Spleen (tissue), 7 donors: ENCODE measurements around the gene PAN2.

ENCODE experiments used
- POLR2A ChIP-seq, 3 donors: fragments of 450-650 bp; IDR thresholded peaks; one replicate each; pipeline ENCODE4 v1.5.1; 2017; ENCODE audit warnings: antibody characterized with exemption in 3 of 3, mild to moderate bottlenecking in 1 of 3
- TF ChIP-seq, protein P1 (sequence below), 11 experiments: fragments of 200-600 bp in 7 of 11; fragments of 450-650 bp in 4 of 11; sonication (generic) in 4 of 11; IDR thresholded peaks in 8 of 11; conservative IDR thresholded peaks in 3 of 11; 1 replicate in 7 of 11; 2 replicates in 4 of 11; pipeline versions ENCODE4 v1.4.0 to v1.8.0; 2016 to 2021; ENCODE audit warnings: antibody characterized with exemption in 11 of 11, inconsistent platforms in 4 of 11, mild to moderate bottlenecking in 1 of 11
- donor health status: DM: no; HTN: no; CAD: no; lungs with moderate emphysema.
- donor health status: DM: no; HTN: no; CAD: no.
- donor health status: DM: no; HTN: no; CAD: no.

DNA sequence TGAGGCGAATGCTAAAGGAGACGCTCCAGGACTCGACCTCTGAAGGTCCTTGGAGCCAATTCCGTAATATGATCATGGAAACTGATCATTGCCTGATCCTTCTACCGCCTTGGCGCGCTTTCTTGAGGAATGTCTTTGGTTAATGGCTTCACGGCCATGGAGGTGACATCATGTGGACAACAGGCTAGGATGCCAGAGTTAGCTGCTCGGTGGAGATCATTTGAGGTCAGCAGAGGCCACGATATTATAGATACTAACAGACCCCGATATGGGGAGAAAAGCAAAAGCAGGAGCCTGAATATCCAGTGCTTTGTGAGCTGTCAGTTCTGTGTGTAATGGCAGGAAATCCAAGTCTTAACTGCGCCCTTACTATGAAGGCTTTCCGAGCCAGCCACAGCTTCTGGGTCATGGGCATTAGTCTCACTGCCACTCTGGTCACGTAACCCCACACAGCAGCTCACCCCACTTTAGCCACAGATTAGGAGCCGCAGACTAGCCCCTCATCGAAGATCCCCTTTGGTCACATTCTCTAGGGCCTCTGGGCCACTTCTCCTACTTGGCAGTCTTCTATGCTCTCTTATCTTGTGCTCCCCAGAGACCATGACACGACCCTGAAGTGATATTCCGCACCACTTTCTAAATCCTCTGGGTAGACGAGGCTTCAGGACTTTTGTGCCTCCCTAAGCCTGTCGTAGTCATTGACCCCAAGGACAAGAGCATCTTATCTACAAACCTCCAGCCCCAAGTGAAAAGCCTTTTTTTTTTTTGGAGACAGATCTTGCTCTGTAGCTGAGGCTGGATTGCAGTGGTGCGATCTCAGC, 32.9 kb downstream of the PAN2 start:
- TF ChIP-seq, protein P1, sequence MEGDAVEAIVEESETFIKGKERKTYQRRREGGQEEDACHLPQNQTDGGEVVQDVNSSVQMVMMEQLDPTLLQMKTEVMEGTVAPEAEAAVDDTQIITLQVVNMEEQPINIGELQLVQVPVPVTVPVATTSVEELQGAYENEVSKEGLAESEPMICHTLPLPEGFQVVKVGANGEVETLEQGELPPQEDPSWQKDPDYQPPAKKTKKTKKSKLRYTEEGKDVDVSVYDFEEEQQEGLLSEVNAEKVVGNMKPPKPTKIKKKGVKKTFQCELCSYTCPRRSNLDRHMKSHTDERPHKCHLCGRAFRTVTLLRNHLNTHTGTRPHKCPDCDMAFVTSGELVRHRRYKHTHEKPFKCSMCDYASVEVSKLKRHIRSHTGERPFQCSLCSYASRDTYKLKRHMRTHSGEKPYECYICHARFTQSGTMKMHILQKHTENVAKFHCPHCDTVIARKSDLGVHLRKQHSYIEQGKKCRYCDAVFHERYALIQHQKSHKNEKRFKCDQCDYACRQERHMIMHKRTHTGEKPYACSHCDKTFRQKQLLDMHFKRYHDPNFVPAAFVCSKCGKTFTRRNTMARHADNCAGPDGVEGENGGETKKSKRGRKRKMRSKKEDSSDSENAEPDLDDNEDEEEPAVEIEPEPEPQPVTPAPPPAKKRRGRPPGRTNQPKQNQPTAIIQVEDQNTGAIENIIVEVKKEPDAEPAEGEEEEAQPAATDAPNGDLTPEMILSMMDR (IDR thresholded peaks at IDR 0.05 in 8 of 11, conservative IDR thresholded peaks at IDR 0.05 in 3 of 11): no peak
- no peak for TF ChIP-seq POLR2A (IDR thresholded peaks at IDR 0.05)
